Endometrial microvascular endothelial cells (primary cell): Measurements from ENCODE around the gene LRP3. TPM values are rescaled to one million over a fixed set of nuclear protein-coding genes. Genes with fewer than 3 reads are reported as not detected.
"Not testable (repeated sequence)": the region's sequence is repeated elsewhere in the genome, so short reads cannot be mapped to it uniquely, and the experiment has no call there.

Source experiments
- in situ Hi-C: cut with HindIII; loops from 2 replicates; pipeline ENCODE4 v1.10.0; 2017; ENCODE audit warnings: low sequenced_read_pairs, low pct_unique_long_range_greater_than_20kb; ENCODE audit errors: inconsistent ontology term
- total RNA-seq: library from RNA; depleted of rRNA; stranded (reverse); fragments of >200 nt; gene quantifications from one replicate; pipeline ENCODE4 v1.2.3, GENCODE V29; 2015; ENCODE audit errors: inconsistent ontology term

LRP3 gene
- total RNA-seq, 1 donor from 2014 or later = 31.9 TPM

GRCh38 chr19:33174186-33174585 lies 19.9 kb upstream of the LRP3 start:
- in situ Hi-C loops = no loop called here

DNA sequence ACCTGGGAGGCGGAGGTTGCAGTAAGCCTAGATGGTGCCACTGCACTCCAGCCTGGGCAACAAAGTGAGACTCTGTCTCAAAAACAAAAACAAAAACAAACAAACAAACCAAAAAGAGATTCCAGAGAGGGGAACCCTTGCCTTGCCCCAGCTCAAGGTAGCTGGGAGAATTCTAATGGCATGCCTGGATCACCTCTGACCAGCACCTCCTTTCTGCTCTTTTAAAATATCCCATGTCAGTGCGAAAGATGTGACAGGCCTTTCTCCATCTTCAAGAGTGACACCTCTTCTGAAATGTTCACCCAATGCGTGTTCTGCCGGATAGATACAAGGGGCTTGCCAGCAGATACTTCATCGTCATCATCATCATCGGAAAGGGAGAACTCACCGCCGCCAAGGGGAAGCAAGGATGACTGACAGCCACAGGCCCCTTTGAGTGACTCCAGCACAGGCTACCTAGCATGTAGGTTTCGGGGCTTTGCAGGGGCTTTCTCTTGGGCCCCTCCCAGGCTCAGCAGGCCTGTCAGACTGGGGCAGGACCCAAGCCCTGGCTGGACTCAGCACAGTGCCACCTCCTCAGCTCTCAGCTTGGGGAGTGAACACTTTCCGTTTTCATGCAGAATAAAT lies 18.9 kb upstream of the LRP3 start:
- in situ Hi-C loops = no loop called here

- in situ Hi-C loops = no loop called here
Observed at GRCh38 chr19:33175886-33176669, 18.1 kb upstream of the LRP3 start.

GRCh38 chr19:33176670-33177416 lies 17.3 kb upstream of the LRP3 start:
- in situ Hi-C loops = no loop called here

GRCh38 chr19:33177417-33177979 lies 16.6 kb upstream of the LRP3 start:
- in situ Hi-C loops = no loop called here

- in situ Hi-C loops = no loop called here
Observed at GRCh38 chr19:33186431-33187182, 7.5 kb upstream of the LRP3 start.

GRCh38 chr19:33187183-33187540 lies 7.0 kb upstream of the LRP3 start:
- in situ Hi-C loops = no loop called here

GRCh38 chr19:33189453-33189852 lies 4.7 kb upstream of the LRP3 start:
- in situ Hi-C loops = no loop called here

- in situ Hi-C loops = not testable (repeated sequence)
Observed at GRCh38 chr19:33191092-33191491, 3.0 kb upstream of the LRP3 start.

- in situ Hi-C loops = no loop called here
Observed at GRCh38 chr19:33191501-33191900, 2.6 kb upstream of the LRP3 start.

DNA sequence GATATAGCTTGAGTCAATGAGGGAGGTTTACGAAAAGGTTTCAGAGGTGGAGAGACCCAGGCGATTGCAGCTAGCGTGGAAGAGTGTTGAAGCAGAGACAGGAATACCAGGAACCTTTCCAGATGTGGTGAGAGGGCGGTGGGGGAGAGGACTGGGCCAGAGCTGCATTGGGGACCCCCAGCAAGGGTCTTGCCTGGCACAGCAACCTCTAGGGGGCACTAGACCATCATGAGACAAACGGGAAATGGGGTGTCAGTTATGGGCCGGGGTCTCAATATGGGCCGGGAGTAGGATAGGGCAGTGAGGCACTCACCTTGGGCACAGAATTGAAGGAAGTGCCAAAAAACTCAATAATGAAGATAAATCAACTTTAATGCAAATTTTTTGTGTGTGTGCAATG lies 2.1 kb upstream of the LRP3 start:
- in situ Hi-C loops = no loop called here

DNA sequence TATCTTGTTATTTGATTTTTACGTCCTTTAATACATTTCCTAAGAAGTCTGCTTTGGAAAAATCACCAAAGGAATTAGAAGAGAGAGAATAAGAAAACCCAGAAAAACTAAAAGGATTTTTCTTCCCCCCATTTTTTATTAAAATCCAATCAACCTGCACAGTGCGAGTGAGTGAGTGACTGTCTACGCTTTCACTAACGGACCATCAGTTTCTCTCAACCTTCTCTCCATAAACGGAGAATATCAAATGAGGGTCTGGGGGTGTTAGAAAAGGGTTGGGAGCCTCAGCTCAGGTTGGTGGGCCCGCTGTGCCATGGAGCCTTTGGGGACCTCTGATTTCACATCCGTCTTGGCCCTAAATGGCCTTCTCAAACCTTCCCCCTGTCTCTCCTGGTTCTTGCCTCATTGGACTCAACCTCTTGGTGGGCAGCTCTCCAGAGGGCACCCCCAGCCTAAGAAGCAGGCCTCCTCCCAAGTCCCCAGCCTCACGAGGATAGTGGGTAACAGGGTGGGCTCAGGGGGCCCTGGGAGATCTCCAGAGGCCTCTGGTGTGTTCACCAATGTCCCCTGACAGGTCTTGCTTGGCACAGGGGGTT lies 763 bp upstream of the LRP3 start:
- in situ Hi-C loops = no loop called here

- in situ Hi-C loops = no loop called here
Observed at GRCh38 chr19:33194532-33194885, 379 bp downstream of the LRP3 start.

GRCh38 chr19:33194886-33195644 lies 935 bp downstream of the LRP3 start:
- in situ Hi-C loops = no loop called here

DNA sequence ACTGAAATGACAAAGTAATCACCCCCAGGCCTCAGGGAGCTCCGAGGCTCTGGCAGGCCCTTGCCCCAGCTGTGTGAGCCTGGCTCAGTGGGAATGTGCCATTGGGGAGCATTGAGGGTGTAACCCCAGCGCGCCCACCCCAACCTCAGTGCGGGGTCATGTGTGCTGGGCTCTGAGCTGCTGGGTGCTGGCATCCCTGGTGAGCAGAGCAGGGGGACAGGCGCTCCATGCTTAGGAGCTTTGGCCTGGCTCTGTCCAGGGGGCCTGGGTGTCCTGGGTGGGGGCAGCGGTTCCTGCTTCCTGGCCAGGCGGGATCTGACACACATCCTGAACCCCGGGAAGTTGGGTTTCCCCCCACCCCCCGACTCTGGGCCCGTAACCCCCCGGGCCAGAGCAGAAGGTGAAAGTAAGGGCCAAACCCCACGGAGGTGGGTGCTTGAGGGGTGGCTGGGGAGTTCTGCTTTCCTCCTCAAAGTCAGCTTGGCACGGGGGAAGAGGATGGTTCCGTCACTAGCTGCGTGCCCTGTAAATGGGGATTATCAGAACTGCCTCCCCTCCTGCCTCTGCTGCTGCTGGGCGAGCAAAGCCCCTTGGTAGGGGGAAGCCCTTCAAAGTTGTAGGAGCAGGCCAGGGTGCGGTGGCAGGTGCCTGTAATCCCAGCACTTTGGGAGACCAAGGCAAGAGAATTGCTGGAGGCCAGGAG lies 1.7 kb downstream of the LRP3 start:
- in situ Hi-C loops = no loop called here

GRCh38 chr19:33196446-33197193 lies 2.5 kb downstream of the LRP3 start:
- in situ Hi-C loops = no loop called here

DNA sequence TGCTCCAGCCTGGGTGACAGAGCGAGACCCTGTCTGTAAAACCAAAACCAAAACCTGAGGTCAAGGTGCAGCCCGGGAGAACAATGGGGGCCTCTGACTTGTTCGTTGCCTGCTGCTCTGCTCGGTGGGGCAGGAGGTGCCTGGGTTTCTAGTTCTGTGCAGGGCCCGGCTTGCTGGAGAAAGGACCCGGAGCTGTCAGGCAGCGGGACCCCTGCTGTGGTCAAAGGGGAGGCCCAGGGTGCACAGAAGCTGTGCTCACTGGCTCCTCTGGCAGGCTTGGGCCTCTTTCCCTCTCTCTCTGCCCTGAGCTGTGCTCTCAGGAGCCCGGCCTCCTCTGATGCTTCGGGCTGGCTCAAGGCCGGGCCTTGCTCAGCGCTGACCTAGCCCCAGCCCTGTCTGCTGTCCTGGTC lies 3.5 kb downstream of the LRP3 start:
- in situ Hi-C loops = no loop called here
